ENCODE measurements around the gene PRPF38B. TPM values are rescaled to one million over a fixed set of nuclear protein-coding genes. Genes with fewer than 3 reads are reported as not detected.
"Not testable (repeated sequence)": the region's sequence is repeated elsewhere in the genome, so short reads cannot be mapped to it uniquely, and the experiment has no call there.

Gene PRPF38B
- 16.9 TPM for total RNA-seq
- long read RNA-seq, transcript PRPF38B-203 (6 exons, 3,693 nt), result major isoform, 29 of 40 reads
- long read RNA-seq, partial matches to known transcripts, result 1 of 40 reads
- long read RNA-seq, other reads (novel, unspliced or antisense), result 9 of 40 reads

GRCh38 chr1:108691942-108692723 is at the start of gene PRPF38B:
Gene PRPF38B, plus strand, starts transcription at chr1:108692310. Its CDS starts 282 bp downstream, at chr1:108692592.
- intact Hi-C loops (cut with DNase I), result loop anchor here (10.0 kb wide), 1 partner anchor 53 kb away; the partner anchor contains the start of gene STXBP3
- ATAC-seq (ENCODE audit: poor library complexity) (peak; percentile 99), DNase-seq (peak; percentile 97)

GRCh38 chr1:108643492-108644335 is 48.4 kb upstream of the PRPF38B start:
- DNase-seq, result no peak
- intact Hi-C loops (cut with DNase I), result loop anchor here (2.0 kb wide), 1 partner anchor 131 kb away; no protein-coding TSS in a partner anchor

GRCh38 chr1:108644984-108645383 is 47.1 kb upstream of the PRPF38B start:
- intact Hi-C loops (cut with DNase I), result loop anchor here (2.0 kb wide), 1 partner anchor 132 kb away; no protein-coding TSS in a partner anchor
- DNase-seq (no peak), ATAC-seq (ENCODE audit: poor library complexity) (no peak)

More at GRCh38 chr1:108643492-108644335, 48.4 kb upstream of the PRPF38B start:
- peak; percentile 78 for ATAC-seq (ENCODE audit: poor library complexity)

- intact Hi-C loops (cut with DNase I), result loop anchor here (2.0 kb wide), 1 partner anchor 133 kb away; no protein-coding TSS in a partner anchor
- ATAC-seq (ENCODE audit: poor library complexity) (no peak), DNase-seq (no peak)
These were observed 46.4 kb upstream of the PRPF38B start for GRCh38 chr1:108645564-108646184.

- intact Hi-C loops (cut with DNase I), result no loop called here
- ATAC-seq (ENCODE audit: poor library complexity), result peak; percentile 49
- no peak for DNase-seq
These were observed 45.9 kb upstream of the PRPF38B start for GRCh38 chr1:108646265-108646647.

- DNase-seq (peak; percentile 89), ATAC-seq (ENCODE audit: poor library complexity) (peak; percentile 75)
- intact Hi-C loops (cut with DNase I), result no loop called here
These were observed 45.4 kb upstream of the PRPF38B start for GRCh38 chr1:108646648-108647269.

- no peak for DNase-seq
- intact Hi-C loops (cut with DNase I), result no loop called here
- ATAC-seq (ENCODE audit: poor library complexity), result no peak
These were observed 38.5 kb upstream of the PRPF38B start for GRCh38 chr1:108653431-108654105.

- intact Hi-C loops (cut with DNase I), result no loop called here
- no peak for DNase-seq
These were observed 34.6 kb upstream of the PRPF38B start for GRCh38 chr1:108657356-108658080.

GRCh38 chr1:108661030-108661609 is 31.0 kb upstream of the PRPF38B start, which contains the start of gene HENMT1:
Gene HENMT1, minus strand, starts transcription at chr1:108661093. Its CDS starts 1,209 bp downstream, at chr1:108659884.
- intact Hi-C loops (cut with DNase I), result no loop called here
- DNase-seq (peak; percentile 79), ATAC-seq (ENCODE audit: poor library complexity) (peak; percentile 93)

More at GRCh38 chr1:108657356-108658080, 34.6 kb upstream of the PRPF38B start:
- ATAC-seq (ENCODE audit: poor library complexity), result no peak

- intact Hi-C loops (cut with DNase I), result no loop called here
- peak; percentile 7 for ATAC-seq (ENCODE audit: poor library complexity)
- DNase-seq, result no peak
These were observed 29.0 kb upstream of the PRPF38B start for GRCh38 chr1:108663074-108663473.

GRCh38 chr1:108664481-108664880 is 27.6 kb upstream of the PRPF38B start:
- intact Hi-C loops (cut with DNase I), result no loop called here
- DNase-seq (no peak), ATAC-seq (ENCODE audit: poor library complexity) (no peak)

- ATAC-seq (ENCODE audit: poor library complexity) (no peak), DNase-seq (no peak)
- intact Hi-C loops (cut with DNase I), result no loop called here
These were observed 27.0 kb upstream of the PRPF38B start for GRCh38 chr1:108665067-108665466.

- no peak for DNase-seq
- intact Hi-C loops (cut with DNase I), result no loop called here
- ATAC-seq (ENCODE audit: poor library complexity), result no peak
These were observed 26.3 kb upstream of the PRPF38B start for GRCh38 chr1:108665771-108666170.

GRCh38 chr1:108667422-108667821 is 24.7 kb upstream of the PRPF38B start:
- DNase-seq; intact Hi-C loops (cut with DNase I); ATAC-seq (ENCODE audit: poor library complexity): not testable (repeated sequence)

GRCh38 chr1:108668777-108669176 is 23.3 kb upstream of the PRPF38B start:
- DNase-seq (no peak), ATAC-seq (ENCODE audit: poor library complexity) (no peak)
- intact Hi-C loops (cut with DNase I), result no loop called here

- DNase-seq, result no peak
- intact Hi-C loops (cut with DNase I), result no loop called here
- no peak for ATAC-seq (ENCODE audit: poor library complexity)
These were observed 22.4 kb upstream of the PRPF38B start for GRCh38 chr1:108669679-108670078.
